ENCODE results near the gene DCDC2B.
"Not testable (repeated sequence)": the region's sequence is repeated elsewhere in the genome, so short reads cannot be mapped to it uniquely, and the experiment has no call there.

DCDC2B gene

DNA sequence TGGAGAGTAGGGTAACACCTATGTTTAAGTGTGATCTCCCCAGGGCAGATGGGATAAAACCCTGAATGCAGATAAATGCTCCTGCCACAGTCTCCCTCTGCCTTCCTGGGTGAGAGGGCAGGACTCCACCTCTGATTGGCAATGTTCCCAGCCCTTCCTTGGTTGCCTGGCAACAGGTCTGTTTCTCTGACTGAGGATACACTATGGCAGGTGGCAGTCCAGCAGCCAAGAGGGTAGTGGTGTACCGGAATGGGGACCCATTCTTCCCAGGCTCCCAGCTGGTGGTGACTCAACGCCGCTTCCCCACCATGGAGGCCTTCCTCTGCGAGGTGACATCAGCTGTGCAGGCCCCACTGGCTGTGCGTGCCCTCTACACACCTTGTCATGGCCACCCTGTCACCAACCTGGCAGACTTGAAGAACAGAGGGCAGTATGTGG is at the start of gene DCDC2B:
Gene DCDC2B, plus strand, starts transcription at position 199 of the 438 bp plus-strand sequence. Its CDS starts 5 bp downstream, at position 204.
- no peak for DNase-seq (ENCODE audit: low read depth)

DNA sequence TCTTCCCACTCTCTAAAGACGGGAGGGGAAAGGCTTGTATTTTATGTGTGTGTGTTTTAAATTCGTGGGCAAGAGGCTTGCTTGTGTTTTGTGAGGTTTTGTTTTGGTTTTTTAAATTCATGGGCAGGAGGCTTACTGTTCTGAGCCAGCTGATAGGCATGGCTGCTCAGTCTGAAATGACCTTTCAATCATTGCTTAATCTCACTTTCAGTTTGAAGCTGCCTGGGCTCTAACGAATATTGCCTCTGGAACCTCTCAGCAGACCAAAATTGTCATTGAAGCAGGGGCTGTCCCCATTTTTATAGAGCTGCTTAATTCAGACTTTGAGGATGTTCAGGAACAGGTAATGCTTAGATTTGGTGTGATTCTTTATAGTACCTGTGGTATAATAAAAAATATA is 49.7 kb upstream of the DCDC2B start:
- no peak for DNase-seq (ENCODE audit: low read depth)

DNA sequence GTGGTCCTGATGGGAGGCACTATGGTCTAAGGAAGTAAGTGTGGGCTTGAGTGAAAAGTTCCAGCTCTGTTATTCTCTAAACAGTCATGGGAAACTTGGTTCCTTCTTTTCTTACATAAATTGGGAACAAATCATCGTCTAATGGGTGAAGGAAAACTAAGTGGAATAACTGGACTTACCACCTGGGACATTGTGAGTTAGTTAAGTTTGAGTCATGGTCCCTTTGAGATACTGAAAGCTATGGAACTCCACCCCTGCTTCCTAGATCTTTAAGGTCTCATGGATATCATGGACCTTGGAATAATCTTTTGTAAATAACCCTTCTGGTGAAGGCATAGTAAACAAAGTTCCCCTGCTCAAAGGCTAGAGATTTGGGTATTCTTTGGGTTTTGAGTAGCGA is 45.5 kb upstream of the DCDC2B start:
- no peak for DNase-seq (ENCODE audit: low read depth)

DNA sequence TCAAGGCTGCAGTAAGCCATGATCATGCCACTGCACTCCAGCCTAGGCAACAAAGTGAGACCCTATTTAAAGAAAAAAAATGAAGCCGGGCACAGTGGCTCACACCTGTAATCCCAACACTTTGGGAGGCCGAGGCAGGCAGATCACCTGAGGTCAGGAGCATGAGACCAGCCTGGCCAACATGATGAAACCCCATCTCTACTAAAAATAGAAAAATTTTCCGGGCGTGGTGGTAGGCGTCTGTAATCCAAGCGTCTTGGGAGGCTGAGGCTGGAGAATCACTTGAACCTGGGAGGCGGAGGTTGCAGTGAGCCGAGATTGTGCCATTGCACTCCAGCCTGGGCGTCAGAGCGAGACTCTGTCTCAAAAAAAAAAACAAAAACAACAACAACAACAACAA is 43.3 kb upstream of the DCDC2B start:
- DNase-seq (ENCODE audit: low read depth): not testable (repeated sequence)

DNA sequence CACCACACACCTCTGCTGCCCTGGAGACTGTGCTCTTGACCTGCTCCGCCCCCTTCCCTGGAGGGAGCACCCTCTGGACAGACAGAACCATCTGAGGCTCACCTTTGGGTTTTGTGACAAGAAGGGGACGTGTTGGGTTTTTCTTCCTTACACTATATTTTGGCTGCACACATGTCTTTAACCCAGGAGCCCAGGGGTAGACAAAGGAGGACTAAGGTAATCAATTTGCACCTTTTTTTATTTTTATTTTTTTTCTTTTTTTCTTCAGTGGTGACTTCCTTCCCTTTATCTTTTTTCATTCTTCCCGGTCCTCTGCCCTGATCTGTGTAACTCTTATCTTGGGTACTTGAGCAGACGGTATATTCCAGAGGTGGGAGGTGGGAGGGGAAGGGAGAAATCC is 37.9 kb upstream of the DCDC2B start:
- DNase-seq (ENCODE audit: low read depth): no peak

DNA sequence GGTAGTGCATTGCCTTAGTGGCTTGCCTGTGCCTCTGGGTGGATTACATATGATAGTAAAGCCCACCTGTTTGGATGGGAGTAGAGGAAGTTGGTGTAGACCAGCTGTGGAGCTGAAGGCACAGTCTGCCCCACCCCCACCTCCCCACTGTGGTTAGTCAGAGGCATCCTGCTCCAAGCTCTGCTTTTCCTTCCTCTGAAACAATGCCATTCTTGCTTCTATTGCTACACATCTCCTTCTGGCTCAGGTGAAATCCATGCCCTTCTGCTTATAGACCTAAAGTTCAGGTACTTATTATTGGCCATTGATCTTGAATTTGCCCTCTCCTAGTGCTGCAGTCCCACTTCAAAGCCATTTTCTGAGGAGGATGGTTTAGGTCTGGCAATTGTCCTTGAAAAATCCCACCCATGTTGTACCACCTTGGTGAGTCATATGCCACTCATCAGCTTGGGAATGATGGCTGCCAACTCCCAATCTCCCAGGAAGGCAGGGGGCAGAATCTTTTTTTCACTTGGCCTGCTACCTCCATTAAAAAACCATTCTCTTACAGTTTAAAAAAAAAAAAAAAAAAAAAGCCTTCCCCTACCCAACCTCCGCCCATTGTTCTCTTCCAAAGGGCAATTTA is 36.2 kb upstream of the DCDC2B start:
- DNase-seq (ENCODE audit: low read depth): no peak

DNA sequence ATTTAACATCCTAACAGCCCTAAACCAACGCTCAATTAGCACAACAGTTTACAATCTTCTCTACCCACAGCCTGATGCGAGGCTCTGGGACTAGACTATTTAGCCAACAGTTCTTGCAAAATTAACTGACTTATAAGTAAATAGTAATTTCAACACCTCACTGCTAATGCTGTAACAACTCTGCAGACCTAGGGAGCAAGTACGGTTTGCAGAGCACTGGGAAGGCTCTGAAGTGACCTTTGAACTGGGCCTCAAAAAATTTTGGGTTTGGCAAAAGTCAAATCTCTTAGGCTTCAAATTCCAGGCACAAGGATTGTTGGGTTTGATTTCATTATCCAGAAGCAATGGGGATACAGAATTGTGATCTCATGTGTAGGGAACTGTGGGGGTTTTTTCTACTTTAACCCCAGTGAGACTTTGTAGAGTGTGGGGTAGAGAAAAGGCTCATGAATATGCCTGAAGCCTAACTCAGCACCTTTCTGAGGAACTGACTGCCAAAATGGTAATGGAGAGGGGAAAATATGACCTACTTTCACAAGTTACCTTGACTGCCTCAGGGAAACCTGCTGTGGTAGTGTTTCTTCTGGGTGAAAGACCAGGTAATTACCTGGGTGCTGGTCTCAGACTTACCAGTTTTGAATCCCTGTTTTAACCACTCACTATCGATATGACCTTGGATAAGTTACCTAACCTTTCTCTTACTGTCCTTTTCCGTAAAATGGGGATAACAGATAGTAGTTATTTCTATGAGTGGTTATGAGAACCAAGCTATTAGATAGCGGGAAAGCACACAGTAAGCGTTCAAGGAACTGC is 30.3 kb upstream of the DCDC2B start:
- DNase-seq (ENCODE audit: low read depth): no peak

DNA sequence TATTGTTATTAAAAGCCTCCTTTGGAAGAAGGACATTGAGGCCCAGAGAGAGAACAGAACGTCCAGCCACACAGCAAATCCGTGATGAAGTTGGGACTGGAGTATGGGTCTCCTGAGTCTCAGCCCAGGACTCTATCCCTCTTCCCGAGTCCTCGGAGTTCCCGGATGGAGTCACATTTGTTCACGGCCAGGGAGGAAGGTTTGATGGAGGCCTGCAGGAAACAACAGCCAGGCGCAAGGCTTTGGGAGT is 29.8 kb upstream of the DCDC2B start:
- DNase-seq (ENCODE audit: low read depth): no peak

DNA sequence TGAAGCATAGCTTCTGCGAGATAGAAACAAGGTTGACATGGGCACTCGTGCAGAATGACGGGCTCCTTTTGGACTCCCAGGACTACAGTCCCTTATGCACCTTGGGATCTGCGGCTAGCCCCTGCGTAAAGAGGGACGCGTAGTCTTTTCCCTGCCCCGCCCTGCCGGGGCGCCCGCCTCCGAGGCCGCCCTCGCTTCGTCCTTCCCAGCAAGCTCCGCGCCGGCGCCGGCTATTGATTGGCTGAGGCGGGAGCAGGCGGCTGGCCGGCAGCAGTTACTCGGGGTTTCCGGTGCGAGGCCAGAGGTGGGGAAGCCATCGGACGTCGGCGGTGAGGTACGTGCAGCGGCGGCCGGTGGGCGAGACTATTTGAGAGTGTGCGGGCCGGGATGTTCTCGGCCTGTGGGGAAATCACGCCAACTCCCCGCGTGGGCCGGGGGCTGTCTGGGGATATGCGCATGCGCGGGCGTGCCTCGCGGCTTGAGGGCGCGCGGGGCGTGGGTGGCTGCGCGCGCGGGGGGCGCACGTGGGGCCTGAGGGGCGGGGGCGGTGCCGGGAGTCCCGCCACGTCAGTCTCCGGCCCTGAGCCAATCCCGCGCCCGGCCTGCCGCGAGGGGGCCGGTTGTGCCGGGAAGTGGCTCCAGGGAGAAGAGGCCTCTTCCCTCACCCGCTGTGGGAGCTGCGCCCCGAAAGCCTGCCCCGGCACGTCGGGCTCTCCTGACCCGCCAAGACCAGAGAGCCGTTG is 29.3 kb upstream of the DCDC2B start, which contains the start of gene TXLNA:
Gene TXLNA, plus strand, starts transcription at position 233 of the 743 bp plus-strand sequence. CDS start 671 bp downstream, outside the sequence.
- DNase-seq (ENCODE audit: low read depth): no peak

DNA sequence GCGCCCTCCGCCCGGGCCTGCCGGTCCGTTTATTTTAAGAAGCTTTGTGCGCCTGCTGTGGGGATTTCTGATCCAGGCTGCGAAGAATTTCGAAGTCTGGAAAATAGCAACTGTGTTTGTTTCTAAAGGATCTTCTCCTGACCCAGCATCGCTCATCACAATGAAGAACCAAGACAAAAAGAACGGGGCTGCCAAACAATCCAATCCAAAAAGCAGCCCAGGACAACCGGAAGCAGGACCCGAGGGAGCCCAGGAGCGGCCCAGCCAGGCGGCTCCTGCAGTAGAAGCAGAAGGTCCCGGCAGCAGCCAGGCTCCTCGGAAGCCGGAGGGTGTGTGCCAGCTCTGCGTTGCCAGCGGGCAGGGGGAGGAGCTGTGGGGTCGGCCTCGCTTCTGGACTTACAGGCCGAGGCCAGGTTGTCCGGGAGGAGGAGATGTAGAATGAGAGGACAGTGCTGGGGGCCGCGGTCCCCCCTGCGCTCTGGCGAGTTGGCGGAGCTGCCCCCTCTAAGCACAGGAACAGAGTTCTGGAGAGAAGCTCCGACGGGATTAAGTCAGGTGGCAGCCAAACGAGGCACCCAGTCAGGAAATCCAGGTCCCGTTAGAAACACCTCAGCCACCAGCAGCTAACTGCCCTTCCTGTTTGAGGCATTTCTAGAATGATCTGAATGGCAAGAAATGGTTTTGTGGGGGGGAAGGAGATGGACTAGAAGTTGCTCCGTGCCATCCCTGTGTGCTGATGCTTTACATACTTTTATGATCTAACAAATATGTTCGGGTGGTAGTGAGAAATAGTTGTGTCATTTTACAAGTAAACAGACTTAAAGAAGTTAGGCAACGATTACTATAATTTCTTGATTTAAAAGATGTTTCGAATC is 28.5 kb upstream of the DCDC2B start:
- DNase-seq (ENCODE audit: low read depth): no peak

DNA sequence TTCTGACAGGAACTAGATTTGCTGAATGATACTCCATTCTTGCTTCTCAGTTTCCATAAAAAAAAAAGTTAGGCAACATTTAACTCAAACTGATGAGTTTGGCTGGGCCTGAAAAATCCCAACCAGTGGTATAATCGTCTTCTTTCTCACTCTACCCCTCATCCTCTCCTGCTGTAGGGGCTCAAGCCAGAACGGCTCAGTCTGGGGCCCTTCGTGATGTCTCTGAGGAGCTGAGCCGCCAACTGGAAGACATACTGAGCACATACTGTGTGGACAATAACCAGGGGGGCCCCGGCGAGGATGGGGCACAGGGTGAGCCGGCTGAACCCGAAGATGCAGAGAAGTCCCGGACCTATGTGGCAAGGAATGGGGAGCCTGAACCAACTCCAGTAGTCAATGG is 27.8 kb upstream of the DCDC2B start:
- DNase-seq (ENCODE audit: low read depth): no peak

DNA sequence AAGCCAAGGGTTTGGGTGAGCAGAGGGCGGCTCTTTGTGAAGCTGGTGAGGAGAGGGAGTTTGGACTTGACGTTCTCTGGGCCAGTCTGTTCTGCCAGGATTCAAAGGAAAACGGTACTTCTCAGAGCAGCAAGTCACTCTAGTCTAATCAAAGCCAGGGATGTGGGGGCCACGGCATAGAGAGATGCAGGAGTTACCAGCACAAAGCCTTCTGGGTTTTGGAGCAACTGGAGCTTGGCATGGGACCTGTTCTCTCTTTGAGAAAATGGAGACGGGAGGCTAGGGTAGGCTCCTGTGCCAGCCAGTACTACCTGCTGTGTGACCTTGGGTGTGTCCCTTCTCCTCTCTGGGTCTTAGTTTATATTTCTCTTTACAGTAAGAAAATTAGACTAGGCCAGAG is 27.3 kb upstream of the DCDC2B start:
- no peak for DNase-seq (ENCODE audit: low read depth)

DNA sequence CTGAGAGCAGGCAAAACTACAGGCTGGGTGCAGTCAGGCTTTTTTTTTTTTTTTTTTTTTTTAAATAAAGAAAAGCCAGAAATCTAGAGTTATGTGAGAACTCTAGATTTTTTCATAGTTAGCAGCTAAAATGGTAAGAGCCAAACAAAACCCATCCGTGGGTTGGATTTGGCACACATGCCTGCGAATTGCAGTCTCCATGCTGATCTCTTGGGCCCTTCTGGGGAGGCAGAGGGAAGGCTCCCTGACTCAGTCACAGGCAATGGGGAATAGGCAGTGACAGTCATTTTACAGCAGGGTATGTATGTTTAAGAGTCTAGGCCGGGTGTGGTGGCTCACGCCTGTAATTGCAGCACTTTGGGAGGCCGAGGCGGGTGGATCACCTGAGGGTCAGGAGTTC is 26.8 kb upstream of the DCDC2B start:
- no peak for DNase-seq (ENCODE audit: low read depth)

DNA sequence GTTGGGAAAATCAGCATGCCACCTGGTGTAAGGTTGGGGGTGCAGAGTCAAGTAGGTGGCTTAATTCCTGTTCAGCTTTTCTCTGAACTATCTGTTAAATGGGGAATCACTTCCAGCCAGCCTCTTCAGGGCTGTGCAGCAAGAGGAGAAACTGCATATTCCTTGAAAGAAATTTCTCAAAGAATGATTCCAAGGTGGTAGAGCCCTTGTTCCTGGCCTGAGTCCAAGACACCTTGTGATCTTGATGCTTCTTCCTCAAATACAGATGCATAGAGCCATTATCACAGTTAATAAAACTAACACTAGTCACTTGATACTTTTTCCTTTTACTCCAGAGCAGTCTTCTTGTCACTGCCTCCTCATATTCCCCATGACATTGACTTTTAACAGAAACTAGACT is 24.2 kb upstream of the DCDC2B start:
- DNase-seq (ENCODE audit: low read depth): no peak

DNA sequence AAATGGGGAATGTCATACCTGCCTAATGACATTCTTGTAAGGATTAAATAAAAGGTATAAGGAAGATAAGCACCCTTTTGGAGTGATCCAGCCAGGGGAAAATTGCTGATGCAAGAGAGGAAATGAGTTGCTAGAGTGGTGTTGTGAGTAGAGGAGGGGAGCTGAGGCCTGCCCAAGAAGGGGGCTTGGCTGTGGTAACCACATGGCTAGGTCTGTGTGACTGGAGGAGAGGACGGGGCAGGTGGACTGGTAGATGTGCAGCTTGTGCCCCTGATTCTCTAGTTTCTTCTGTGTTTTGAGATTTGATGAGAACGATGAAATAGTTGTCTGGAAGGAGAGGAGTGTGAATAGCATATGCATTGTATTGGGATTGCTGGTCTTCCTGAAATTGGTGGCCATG is 22.8 kb upstream of the DCDC2B start:
- no peak for DNase-seq (ENCODE audit: low read depth)

DNA sequence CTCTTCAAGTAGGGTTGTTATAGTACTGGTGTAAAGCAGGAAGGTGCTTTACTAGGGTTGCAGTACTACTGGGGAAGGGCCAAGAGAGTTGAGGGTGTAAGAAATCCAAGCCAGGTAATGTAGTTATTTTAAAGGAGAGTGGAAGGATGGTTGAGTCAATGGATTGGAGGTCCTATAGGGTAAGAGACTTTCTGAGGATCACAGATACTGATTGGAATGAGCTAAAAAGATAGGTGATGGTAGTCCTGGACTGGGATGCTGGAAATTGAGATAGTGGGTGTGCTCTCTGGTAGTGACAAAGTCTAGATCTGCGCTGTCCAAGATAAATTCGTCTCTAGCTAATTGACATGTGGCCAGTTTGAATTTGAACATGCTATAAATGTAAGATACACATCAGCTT is 22.4 kb upstream of the DCDC2B start:
- no peak for DNase-seq (ENCODE audit: low read depth)

DNA sequence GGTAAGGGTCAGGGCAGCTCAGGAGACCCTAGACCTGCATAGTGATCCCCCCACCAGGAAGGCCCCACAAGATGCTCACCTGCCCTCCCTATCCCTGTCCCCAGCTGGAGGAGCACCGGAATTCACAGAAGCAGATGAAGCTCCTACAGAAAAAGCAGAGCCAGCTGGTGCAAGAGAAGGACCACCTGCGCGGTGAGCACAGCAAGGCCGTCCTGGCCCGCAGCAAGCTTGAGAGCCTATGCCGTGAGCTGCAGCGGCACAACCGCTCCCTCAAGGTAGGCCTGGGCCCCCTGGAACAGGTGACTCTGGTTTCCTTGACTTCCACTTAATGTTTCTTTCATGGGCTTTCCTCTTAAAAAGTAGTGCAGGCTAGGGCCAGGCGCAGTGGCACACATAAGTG is 21.0 kb upstream of the DCDC2B start:
- no peak for DNase-seq (ENCODE audit: low read depth)

DNA sequence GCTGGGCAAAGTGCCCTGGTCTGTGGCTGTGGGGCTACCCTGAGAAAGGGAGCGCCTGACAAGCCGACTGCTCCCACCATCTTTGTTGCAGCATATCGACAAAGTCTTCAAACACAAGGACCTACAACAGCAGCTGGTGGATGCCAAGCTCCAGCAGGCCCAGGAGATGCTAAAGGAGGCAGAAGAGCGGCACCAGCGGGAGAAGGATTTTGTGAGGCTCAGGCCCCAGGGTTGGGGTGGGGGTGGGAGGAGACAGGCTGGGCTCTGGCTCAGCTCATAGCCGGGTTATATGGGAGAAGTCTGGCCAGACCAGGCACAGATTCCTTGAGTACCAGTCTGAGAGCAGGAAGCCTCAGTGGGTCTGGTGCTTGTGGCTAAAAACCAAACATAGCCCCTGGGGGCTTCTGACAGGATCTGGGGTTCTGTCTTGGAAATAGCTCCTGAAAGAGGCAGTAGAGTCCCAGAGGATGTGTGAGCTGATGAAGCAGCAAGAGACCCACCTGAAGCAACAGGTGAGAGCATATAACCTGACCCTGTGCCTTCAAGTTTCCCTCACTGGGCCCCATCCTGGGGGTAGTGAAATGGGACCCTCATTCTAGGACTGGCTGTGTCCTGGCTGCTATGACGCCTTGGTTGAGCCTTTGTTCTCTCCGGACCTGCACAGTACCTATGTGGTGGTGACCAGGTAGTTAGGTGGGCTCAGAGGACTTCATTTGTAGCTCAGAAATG is 16.5 kb upstream of the DCDC2B start:
- no peak for DNase-seq (ENCODE audit: low read depth)

DNA sequence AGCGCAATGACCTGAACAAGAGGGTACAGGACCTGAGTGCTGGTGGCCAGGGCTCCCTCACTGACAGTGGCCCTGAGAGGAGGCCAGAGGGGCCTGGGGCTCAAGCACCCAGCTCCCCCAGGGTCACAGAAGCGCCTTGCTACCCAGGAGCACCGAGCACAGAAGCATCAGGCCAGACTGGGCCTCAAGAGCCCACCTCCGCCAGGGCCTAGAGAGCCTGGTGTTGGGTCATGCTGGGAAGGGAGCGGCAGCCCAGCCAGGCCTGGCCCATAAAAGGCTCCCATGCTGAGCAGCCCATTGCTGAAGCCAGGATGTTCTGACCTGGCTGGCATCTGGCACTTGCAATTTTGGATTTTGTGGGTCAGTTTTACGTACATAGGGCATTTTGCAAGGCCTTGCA is 13.9 kb upstream of the DCDC2B start:
- DNase-seq (ENCODE audit: low read depth): no peak

DNA sequence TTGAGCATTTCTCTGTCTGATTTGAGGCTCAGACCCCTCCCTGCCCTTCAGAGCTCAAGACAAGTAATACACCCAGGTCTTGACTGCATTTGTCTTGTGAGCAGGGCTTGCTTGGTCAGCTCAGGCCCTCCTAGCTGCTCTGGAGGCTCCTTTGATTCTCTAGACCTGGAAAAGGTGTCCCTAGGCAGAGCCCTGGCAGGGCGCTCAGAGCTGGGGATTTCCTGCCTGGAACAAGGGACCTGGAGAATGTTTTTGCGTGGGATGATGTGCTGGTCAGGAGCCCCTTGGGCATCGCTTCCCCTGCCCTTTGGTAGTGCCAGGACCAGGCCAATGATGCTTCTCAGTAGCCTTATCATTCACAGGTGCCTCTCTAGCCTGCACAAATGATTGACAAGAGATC is 13.4 kb upstream of the DCDC2B start:
- no peak for DNase-seq (ENCODE audit: low read depth)

DNA sequence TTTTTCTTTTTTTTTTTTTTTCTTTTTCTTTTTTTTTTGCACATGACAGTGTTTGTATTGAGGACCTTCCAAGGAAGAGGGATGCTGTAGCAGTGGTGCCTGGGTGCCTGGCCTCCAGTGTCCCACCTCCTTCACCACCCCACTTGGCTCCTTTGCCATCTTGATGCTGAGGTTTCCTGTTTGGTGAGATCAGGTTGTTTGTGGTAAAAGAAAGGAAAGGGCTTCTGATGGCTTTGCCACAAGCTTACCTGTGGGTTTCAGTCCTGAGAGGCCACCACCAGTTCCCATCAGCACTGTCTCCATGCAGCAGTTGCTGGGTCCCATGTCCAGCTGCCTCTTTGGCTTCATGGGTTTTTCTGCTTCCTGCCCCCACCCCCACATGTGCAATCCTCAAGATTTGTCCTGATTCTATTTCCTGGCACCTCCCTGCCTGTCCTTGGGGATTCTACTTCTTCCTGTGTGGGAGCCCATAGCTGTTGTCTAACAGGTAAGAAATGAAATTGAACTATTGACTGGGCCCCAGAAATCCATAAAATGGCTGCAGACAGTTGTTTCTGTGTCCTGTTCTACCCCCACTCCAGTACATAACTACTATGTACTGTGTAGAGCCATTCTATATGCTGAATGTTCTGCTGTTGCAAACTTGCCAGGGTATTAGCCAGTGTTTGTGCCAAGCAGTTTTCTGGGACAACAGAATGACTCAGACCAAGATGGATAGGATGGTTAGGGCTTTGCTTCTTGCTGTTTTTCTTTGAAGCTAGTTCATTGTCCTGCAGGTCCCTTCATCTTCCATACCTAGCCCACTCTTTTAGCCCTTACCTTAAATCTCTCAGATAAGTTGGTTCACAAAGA is 12.7 kb upstream of the DCDC2B start:
- no peak for DNase-seq (ENCODE audit: low read depth)
